HepG2 (cell line): Measurements from ENCODE around the gene DUS1L. TPM values are rescaled to one million over a fixed set of nuclear protein-coding genes. Genes with fewer than 3 reads are reported as not detected.
A peak's percentile ranks its signal among the peaks of the same experiment; 100 is the strongest.

Source experiments
- ARHGAP35 ChIP-seq: sonication (generic); formaldehyde crosslinking; IDR thresholded peaks from 2 replicates; pipeline ENCODE4 v1.9.0; 2022; ENCODE audit warnings: mild to moderate bottlenecking, inconsistent platforms, moderate library complexity, missing genetic modification reagents, borderline replicate concordance
- CEBPB ChIP-seq: IDR thresholded peaks from 2 replicates; pipeline ENCODE4 v1.6.1; 2011; ENCODE audit warnings: low read depth, low read length, improper control_type of control experiment, borderline replicate concordance
- GLI4 ChIP-seq: sonication (generic); formaldehyde crosslinking; IDR thresholded peaks from 2 replicates; pipeline ENCODE4 v1.5.1; 2020; ENCODE audit warnings: missing genetic modification reagents, mild to moderate bottlenecking, moderate library complexity, borderline replicate concordance
- HHEX ChIP-seq: IDR thresholded peaks from 2 replicates; pipeline ENCODE4 v1.6.1; 2016; ENCODE audit warnings: control low read depth
- MAFF ChIP-seq: IDR thresholded peaks from 2 replicates; pipeline ENCODE4 v1.6.1; 2011; ENCODE audit warnings: low read depth, low read length, improper control_type of control experiment
- PHF8 ChIP-seq: sonication (generic); formaldehyde crosslinking; IDR thresholded peaks from 2 replicates; pipeline ENCODE4 v1.5.0; 2020; ENCODE audit warnings: missing genetic modification reagents
- PLSCR1 ChIP-seq: sonication (generic); formaldehyde crosslinking; IDR thresholded peaks from 2 replicates; pipeline ENCODE4 v1.5.0; 2020; ENCODE audit warnings: missing genetic modification reagents, mild to moderate bottlenecking, borderline replicate concordance
- RBAK ChIP-seq: sonication (generic); formaldehyde crosslinking; IDR thresholded peaks from 2 replicates; pipeline ENCODE4 v1.5.1; 2020; ENCODE audit warnings: mild to moderate bottlenecking, missing genetic modification reagents
- REL ChIP-seq: sonication (generic); formaldehyde crosslinking; conservative IDR thresholded peaks from 2 replicates; pipeline ENCODE4 v1.8.0; 2022; ENCODE audit warnings: mild to moderate bottlenecking, missing genetic modification reagents, moderate library complexity
- RORA ChIP-seq: sonication (generic); formaldehyde crosslinking; IDR thresholded peaks from 2 replicates; pipeline ENCODE4 v1.5.0; 2020; ENCODE audit warnings: mild to moderate bottlenecking, missing genetic modification reagents, moderate library complexity
- RXRB ChIP-seq: IDR thresholded peaks from 2 replicates; pipeline ENCODE4 v1.6.1; 2016; ENCODE audit warnings: borderline replicate concordance, missing genetic modification reagents, missing compliant biosample characterization
- SP5 ChIP-seq: IDR thresholded peaks from 2 replicates; pipeline ENCODE4 v1.6.1; 2016; ENCODE audit warnings: low read depth, borderline replicate concordance
- U2AF1 ChIP-seq: fragments of 200-400 bp; formaldehyde crosslinking; optimal IDR thresholded peaks from 2 replicates; pipeline ENCODE3; 2017; ENCODE audit warnings: mild to moderate bottlenecking, low read depth, low read length
- ZNF335 ChIP-seq: sonication (generic); formaldehyde crosslinking; IDR thresholded peaks from 2 replicates; pipeline ENCODE4 v1.4.0; 2020; ENCODE audit warnings: missing genetic modification reagents
- ZNF549 ChIP-seq: sonication (generic); formaldehyde crosslinking; IDR thresholded peaks from 2 replicates; pipeline ENCODE4 v1.5.0; 2020; ENCODE audit warnings: missing genetic modification reagents
- ZNF672 ChIP-seq: sonication (generic); formaldehyde crosslinking; IDR thresholded peaks from 2 replicates; pipeline ENCODE4 v1.8.1; 2022; ENCODE audit warnings: missing genetic modification reagents
- ZNF710 ChIP-seq: sonication (generic); formaldehyde crosslinking; IDR thresholded peaks from 2 replicates; pipeline ENCODE4 v1.5.0; 2020; ENCODE audit warnings: mild to moderate bottlenecking, missing genetic modification reagents, borderline replicate concordance
- ZNF737 ChIP-seq: sonication (generic); formaldehyde crosslinking; IDR thresholded peaks from 2 replicates; pipeline ENCODE4 v1.5.0; 2020; ENCODE audit warnings: missing genetic modification reagents, mild to moderate bottlenecking, borderline replicate concordance
- ZNF770 ChIP-seq: sonication (generic); formaldehyde crosslinking; IDR thresholded peaks from 2 replicates; pipeline ENCODE4 v1.5.0; 2020; ENCODE audit warnings: mild to moderate bottlenecking, missing genetic modification reagents
- polyA plus RNA-seq, 8 experiments: library from polyadenylated mRNA; depleted of rRNA in 3 of 8; stranded (reverse) in 7 of 8; unstranded in 1 of 8; fragments of >200 nt; fragmentation: Illumina TruSeq in 4 of 8; extraction: Trizol in 4 of 8; gene quantifications; 2 replicates each; pipeline versions ENCODE4 v1.2.1 to v1.2.3, GENCODE V29; 2011 to 2016; ENCODE audit warnings: low read depth in 4 of 8, missing spikeins in 1 of 8, mixed read lengths in 1 of 8; ENCODE audit not compliant: insufficient read depth in 1 of 8
- total RNA-seq, 5 experiments: library from RNA; depleted of rRNA; stranded (reverse); fragments of >200 nt; fragmentation: Illumina TruSeq; extraction: Trizol; gene quantifications; 2 replicates each; pipeline ENCODE4 v1.2.3, GENCODE V29; 2016; ENCODE audit warnings: low read depth in 1 of 5
- TF ChIP-seq, protein P1 (sequence below): sonication (generic); formaldehyde crosslinking; IDR thresholded peaks from 2 replicates; pipeline ENCODE4 v1.8.0; 2022; ENCODE audit warnings: mild to moderate bottlenecking, missing genetic modification reagents, moderate library complexity
- TF ChIP-seq, protein P2 (sequence below): IDR thresholded peaks from 2 replicates; pipeline ENCODE4 v1.6.1; 2016

DUS1L gene
- total and polyA plus RNA-seq, 2 of the 13 experiments (the other 11 are each of a cell fraction or from before 2014, with no cell fraction given) = 81.0 to 109 TPM

GRCh38 chr17:82021107-82021899, 44.3 kb downstream of the DUS1L start (continued):
- TF ChIP-seq PHF8 (CRISPR knock-in tag) (peak; percentile 54; the same call in 1 of the 2 replicates), ZNF737 (0 out of 2 replicates have a peak, but pooled peaks have one; percentile 26), GLI4 (CRISPR knock-in tag) (no peak), ZNF335 (CRISPR knock-in tag) (peak; percentile 43; the same call in 1 of the 2 replicates), REL (CRISPR knock-in tag) (0 out of 2 replicates have a peak, but pooled peaks have one; percentile 59), ZNF672 (no peak), ZNF770 (CRISPR knock-in tag) (peak; percentile 57; the same call in 1 of the 2 replicates), MAFF (no peak), ZNF549 (CRISPR knock-in tag) (no peak), RXRB (CRISPR knock-in tag) (peak; percentile 65), PLSCR1 (CRISPR knock-in tag) (no peak), U2AF1 (no peak), RORA (CRISPR knock-in tag) (no peak), ARHGAP35 (CRISPR knock-in tag) (0 out of 2 replicates have a peak, but pooled peaks have one; percentile 3), CEBPB (no peak), HHEX (CRISPR knock-in tag) (no peak), RBAK (CRISPR knock-in tag) (peak; percentile 27; the same call in 1 of the 2 replicates), ZNF710 (CRISPR knock-in tag) (no peak), SP5 (CRISPR knock-in tag) (no peak; the same call in 1 of the 2 replicates)
- TF ChIP-seq, protein P1, sequence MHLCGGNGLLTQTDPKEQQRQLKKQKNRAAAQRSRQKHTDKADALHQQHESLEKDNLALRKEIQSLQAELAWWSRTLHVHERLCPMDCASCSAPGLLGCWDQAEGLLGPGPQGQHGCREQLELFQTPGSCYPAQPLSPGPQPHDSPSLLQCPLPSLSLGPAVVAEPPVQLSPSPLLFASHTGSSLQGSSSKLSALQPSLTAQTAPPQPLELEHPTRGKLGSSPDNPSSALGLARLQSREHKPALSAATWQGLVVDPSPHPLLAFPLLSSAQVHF (CRISPR knock-in tag) = no peak
- TF ChIP-seq, protein P2, sequence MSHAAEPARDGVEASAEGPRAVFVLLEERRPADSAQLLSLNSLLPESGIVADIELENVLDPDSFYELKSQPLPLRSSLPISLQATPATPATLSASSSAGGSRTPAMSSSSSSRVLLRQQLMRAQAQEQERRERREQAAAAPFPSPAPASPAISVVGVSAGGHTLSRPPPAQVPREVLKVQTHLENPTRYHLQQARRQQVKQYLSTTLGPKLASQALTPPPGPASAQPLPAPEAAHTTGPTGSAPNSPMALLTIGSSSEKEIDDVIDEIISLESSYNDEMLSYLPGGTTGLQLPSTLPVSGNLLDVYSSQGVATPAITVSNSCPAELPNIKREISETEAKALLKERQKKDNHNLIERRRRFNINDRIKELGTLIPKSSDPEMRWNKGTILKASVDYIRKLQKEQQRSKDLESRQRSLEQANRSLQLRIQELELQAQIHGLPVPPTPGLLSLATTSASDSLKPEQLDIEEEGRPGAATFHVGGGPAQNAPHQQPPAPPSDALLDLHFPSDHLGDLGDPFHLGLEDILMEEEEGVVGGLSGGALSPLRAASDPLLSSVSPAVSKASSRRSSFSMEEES = 0 out of 2 replicates have a peak, but pooled peaks have one; percentile 55
